ENCODE results near the gene ALKBH4. TPM values are rescaled to one million over a fixed set of nuclear protein-coding genes. Genes with fewer than 3 reads are reported as not detected.

The ALKBH4 gene
- total and polyA plus RNA-seq, 10 of the 15 experiments (the other 5 are each of a cell fraction or from before 2014, with no cell fraction given) = 4.1 to 16.9 (median 11.3) TPM

- TF ChIP-seq USF1 (IDR thresholded peaks at IDR 0.05; ENCODE audit: borderline replicate concordance, extremely low read length, insufficient read depth, low read depth, low read length) (peak; percentile 94), NRF1 (conservative IDR thresholded peaks at IDR 0.05; ENCODE audit: low read depth, low read length) (no peak), POLR2AphosphoS5 (IDR thresholded peaks at IDR 0.05; ENCODE audit: low read length) (peak; percentile 24; the same call in 1 of the 2 replicates), CHD2 (IDR thresholded peaks at IDR 0.05; ENCODE audit: borderline replicate concordance, low read depth, low read length) (0 out of 2 replicates have a peak, but pooled peaks have one; percentile 9), ZNF384 (IDR thresholded peaks at IDR 0.05; ENCODE audit: borderline replicate concordance, low read depth, low read length) (no peak), RFX5 (IDR thresholded peaks at IDR 0.05; ENCODE audit: low read depth, low read length) (no peak), NR2C1 (IDR thresholded peaks at IDR 0.05) (peak; percentile 23; the same call in 1 of the 2 replicates), RB1 (IDR thresholded peaks at IDR 0.05; ENCODE audit: borderline replicate concordance) (peak; percentile 27; the same call in 1 of the 2 replicates)
Measured at GRCh38 chr7:102433219-102434038, 31.2 kb downstream of the ALKBH4 start, which contains the start of gene ORAI2 (continued).

Data from GM12878 (cell line).